Measurements from ENCODE around the gene MFGE8. TPM values are rescaled to one million over a fixed set of nuclear protein-coding genes. Genes with fewer than 3 reads are reported as not detected.
"Not testable (repeated sequence)": the region's sequence is repeated elsewhere in the genome, so short reads cannot be mapped to it uniquely, and the experiment has no call there.

The MFGE8 gene
- total and polyA plus RNA-seq, 12 donors: 359 to 690 (median 511) TPM

DNA sequence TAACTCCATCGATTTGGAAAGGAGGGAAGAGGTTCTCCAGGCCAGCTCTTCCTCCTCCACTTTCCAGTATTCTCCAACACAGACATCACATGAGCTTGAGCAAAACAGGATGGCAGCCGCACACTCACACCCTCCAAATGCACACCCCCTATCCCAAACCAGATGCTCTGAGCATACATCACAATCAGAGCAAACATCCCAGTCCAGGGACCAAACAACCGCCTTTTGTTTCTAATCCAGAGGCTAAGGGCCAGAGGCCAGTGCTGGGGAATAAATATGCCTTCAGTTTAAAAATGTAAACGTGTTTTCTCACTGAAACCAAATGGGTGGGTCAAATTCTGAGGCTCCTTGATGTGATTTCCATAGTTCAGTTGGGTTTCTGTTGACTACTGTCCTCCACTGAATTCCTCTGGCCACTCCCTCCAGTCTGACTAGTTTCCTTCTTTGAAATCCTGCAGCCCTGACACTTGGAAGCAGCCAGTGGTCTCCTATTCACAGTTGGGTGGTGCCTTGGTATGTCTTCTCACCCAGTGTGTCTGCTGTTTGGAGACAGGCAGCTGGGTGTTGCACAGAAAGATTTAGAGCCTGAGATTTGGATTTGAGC lies 19.2 kb upstream of the MFGE8 start:
- intact Hi-C loops (cut with DNase I): loop anchor here in 1 of 10 donors (2.0 kb wide), 1 partner anchor 50 kb away; no protein-coding TSS in a partner anchor
- Histone ChIP-seq H3K4me1 (peaks cover 5 to 28% (median 24%) of the 10 kb centered on the region in 9 donors), H3K4me3 (no peak overlapping the region), H3K36me3 (no peaks in the 10 kb centered on the region), H3K27ac (peak overlapping the region; percentile 36 to 88 (median 75)), H3K27me3 (no peaks in the 10 kb centered on the region), H3K9me3 (peaks cover 0 to 18% (median 0%) of the 10 kb centered on the region in 11 donors)
- peak; percentile 43 to 95 (median 89) for ATAC-seq
- DNase-seq: peak in 1 of 2 donors; percentile 45
- WGBS, 2 donors: 32 to 42% methylated on average over 4 of the region's 4 CpGs
- TF ChIP-seq, protein P1, sequence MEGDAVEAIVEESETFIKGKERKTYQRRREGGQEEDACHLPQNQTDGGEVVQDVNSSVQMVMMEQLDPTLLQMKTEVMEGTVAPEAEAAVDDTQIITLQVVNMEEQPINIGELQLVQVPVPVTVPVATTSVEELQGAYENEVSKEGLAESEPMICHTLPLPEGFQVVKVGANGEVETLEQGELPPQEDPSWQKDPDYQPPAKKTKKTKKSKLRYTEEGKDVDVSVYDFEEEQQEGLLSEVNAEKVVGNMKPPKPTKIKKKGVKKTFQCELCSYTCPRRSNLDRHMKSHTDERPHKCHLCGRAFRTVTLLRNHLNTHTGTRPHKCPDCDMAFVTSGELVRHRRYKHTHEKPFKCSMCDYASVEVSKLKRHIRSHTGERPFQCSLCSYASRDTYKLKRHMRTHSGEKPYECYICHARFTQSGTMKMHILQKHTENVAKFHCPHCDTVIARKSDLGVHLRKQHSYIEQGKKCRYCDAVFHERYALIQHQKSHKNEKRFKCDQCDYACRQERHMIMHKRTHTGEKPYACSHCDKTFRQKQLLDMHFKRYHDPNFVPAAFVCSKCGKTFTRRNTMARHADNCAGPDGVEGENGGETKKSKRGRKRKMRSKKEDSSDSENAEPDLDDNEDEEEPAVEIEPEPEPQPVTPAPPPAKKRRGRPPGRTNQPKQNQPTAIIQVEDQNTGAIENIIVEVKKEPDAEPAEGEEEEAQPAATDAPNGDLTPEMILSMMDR (IDR thresholded peaks at IDR 0.05): no peak

DNA sequence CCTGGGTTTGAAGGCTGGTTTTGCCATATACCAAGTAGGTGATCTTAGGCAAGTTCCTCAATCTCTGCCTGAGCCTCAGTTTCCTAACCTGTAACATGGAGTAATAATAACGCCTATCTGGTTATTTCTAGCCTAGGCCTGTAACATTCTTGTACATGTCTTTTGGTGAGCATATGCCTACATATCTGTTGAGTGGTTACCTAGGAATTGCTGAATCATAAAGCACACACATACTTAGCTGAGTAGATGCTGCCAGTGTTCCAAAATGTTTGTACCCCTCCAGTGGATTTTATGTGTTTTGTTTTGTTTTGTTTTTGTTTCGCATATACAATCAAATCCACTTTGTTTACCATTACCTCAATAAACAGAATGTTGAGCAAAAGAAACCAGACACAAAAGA lies 17.4 kb upstream of the MFGE8 start:
- 92 to 94% methylated on average over 2 of the region's 2 CpGs for WGBS, 2 donors
- Histone ChIP-seq H3K9me3 (peaks cover 0 to 18% (median 0%) of the 10 kb centered on the region in 11 donors), H3K4me1 (peaks cover 5 to 30% (median 25%) of the 10 kb centered on the region in 9 donors), H3K36me3 (no peaks in the 10 kb centered on the region), H3K27me3 (no peaks in the 10 kb centered on the region), H3K27ac (peak overlapping the region in 1 of 10 donors; percentile 71), H3K4me3 (no peak overlapping the region)
- TF ChIP-seq, protein P1 (IDR thresholded peaks at IDR 0.05): no peak
- DNase-seq (no peak), ATAC-seq (no peak)
- intact Hi-C loops (cut with DNase I): no loop called here

DNA sequence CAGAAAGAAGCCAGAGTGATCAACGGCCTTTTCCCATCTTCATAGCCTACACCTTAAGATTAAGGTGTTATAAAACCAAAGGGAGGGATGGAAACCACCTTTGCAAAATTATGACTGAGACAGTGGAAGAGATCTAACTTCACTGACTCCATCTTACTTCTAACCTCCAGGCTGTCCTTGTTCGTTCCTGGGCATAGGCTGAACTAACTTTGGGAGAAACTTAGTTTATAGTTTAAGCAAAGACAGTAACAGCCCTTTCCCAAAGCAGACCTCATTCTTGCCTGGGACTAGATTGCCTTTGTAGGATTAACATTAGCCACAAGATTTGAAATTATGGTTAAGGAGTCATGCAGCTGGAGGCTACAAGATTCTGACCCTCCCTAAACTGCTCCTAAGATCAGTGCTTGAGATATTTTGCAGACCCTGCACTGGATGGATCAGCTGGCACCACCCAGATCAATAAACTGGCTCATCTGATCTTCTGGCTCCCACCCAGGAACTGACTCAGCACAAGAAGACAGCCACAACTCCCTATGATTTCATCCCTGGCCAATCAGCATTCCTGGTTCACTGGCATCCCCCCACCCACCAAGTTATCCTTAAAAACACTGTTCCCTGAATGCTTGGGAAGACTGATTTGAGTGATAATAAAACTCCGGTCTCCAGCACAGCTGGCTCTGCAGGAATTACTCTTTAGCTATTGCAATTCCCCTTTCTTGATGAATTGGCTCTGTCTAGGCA lies 16.3 kb upstream of the MFGE8 start:
- intact Hi-C loops (cut with DNase I); H3K27me3 ChIP-seq; H3K4me3 ChIP-seq; H3K36me3 ChIP-seq; H3K27ac ChIP-seq; DNase-seq; ATAC-seq: not testable (repeated sequence)
- Histone ChIP-seq H3K9me3 (peaks cover 0 to 16% (median 0%) of the 10 kb centered on the region in 11 donors), H3K4me1 (peaks cover 5 to 30% (median 25%) of the 10 kb centered on the region in 9 donors)
- WGBS, 2 donors: 76 to 81% methylated on average over 3 of the region's 3 CpGs

DNA sequence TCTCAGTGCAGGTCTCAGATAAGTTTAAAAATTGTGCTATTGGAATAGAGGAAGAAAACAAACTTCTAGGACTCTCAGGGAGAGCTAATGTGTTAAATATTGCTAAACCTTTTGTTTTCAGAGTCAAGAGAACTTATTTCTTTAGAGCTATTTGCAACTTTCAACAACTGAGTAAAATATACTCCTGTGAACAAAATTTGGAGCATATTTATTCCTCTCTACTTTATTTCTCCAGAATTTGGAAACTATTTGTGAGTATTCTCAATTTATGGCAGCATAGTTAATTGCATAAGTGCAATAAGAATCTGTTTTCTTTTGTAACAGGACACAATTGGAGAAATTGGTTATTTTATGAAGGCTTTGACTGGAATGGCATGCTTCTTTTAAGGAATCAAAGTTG lies 15.0 kb upstream of the MFGE8 start:
- Histone ChIP-seq H3K9me3 (peaks cover 0 to 11% (median 0%) of the 10 kb centered on the region in 11 donors), H3K4me1 (peaks cover 3 to 28% (median 18%) of the 10 kb centered on the region in 9 donors)
- DNase-seq; H3K36me3 ChIP-seq; H3K27ac ChIP-seq; intact Hi-C loops (cut with DNase I); ATAC-seq; H3K27me3 ChIP-seq; H3K4me3 ChIP-seq: not testable (repeated sequence)

DNA sequence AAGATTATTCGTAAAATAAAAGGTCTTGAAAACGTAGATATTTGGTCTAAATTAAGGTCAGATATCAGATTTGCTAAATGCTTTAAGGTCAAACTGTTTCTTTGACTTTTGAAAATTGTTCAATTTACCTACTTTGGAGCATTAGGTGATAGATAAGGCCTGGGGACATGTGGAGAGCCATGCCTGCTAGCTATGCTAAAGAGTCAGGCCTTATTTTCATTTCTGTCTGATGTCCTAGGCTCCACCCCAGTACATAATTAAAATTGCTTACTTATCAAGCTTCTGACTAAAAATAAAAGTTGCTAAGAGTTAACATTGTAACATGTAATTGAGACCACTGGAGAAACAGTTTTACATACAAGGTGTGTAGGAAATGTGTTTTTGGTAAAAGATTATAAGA lies 12.5 kb upstream of the MFGE8 start:
- Histone ChIP-seq H3K9me3 (peaks cover 0 to 11% (median 0%) of the 10 kb centered on the region in 11 donors), H3K27ac (peak overlapping the region in 4 of 10 donors; percentile 4 to 53 (median 26))
- H3K4me3 ChIP-seq; DNase-seq; H3K4me1 ChIP-seq; H3K27me3 ChIP-seq; H3K36me3 ChIP-seq; intact Hi-C loops (cut with DNase I): not testable (repeated sequence)
- ATAC-seq: peak in 1 of 8 donors; percentile 81
- 70 to 76% methylated on average over 2 of the region's 2 CpGs for WGBS, 2 donors

DNA sequence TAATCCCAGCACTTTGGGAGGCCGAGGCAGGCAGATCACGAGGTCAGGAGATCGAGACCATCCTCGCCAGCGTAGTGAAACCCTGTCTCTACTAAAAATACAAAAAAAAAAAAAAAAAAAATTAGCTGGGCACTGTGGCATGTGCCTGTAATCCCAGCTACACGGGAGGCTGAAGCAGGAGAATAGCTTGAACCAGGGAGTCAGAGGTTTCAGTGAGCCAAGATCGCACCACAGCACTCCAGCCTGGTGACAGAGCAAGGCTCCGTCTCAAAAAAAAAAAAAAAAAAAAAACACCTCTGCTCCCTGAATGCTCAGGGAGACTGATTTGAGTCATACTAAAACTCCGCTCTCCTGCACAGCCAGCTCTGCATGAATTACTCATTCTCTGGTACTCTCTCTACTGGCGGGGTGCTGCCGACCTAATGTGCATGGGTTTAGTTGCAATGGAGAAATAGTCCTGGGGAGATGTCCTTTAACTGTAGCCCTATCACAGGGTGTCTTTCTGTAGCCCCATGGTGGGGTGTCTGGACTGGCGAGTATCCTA lies 7.8 kb upstream of the MFGE8 start:
- WGBS, 2 donors: 92 to 93% methylated on average over 12 of the region's 12 CpGs
- not testable (repeated sequence) for H3K36me3 ChIP-seq, H3K9me3 ChIP-seq, DNase-seq, H3K4me3 ChIP-seq, ATAC-seq, H3K27ac ChIP-seq, H3K27me3 ChIP-seq
- intact Hi-C loops (cut with DNase I): loop anchor here in 1 of 10 donors (1.0 kb wide), 1 partner anchor 77 kb away; no protein-coding TSS in a partner anchor
- peaks cover 0 to 33% (median 7%) of the 10 kb centered on the region in 9 donors for H3K4me1 ChIP-seq

Measured in heart right ventricle (tissue), 16 donors.